Glutamatergic neuron (in vitro differentiated cells): Measurements from ENCODE around the gene ZNF827. TPM values are rescaled to one million over a fixed set of nuclear protein-coding genes. Genes with fewer than 3 reads are reported as not detected.

Experiments
- DNase-seq: peaks from one replicate; pipeline ENCODE4 v3.0.0; 2022
- H3K27ac Mint-ChIP-seq: one replicate; pipeline ENCODE4 v1.8.0; 2020; ENCODE audit warnings: mild to moderate bottlenecking, mixed read lengths, inconsistent platforms; ENCODE audit not compliant: unreplicated experiment
- H3K27me3 Mint-ChIP-seq: one replicate; pipeline ENCODE4 v1.8.0; 2020; ENCODE audit warnings: mild to moderate bottlenecking, moderate library complexity, mixed read lengths, inconsistent platforms; ENCODE audit not compliant: unreplicated experiment
- H3K36me3 Mint-ChIP-seq: one replicate; pipeline ENCODE4 v1.8.0; 2020; ENCODE audit warnings: mild to moderate bottlenecking, mixed read lengths, inconsistent platforms; ENCODE audit not compliant: unreplicated experiment
- H3K4me1 Mint-ChIP-seq: one replicate; pipeline ENCODE4 v1.8.0; 2020; ENCODE audit warnings: mild to moderate bottlenecking, low read depth, mixed read lengths, inconsistent platforms; ENCODE audit not compliant: unreplicated experiment
- H3K4me3 Mint-ChIP-seq: one replicate; pipeline ENCODE4 v1.8.0; 2020; ENCODE audit warnings: mild to moderate bottlenecking, mixed read lengths, inconsistent platforms; ENCODE audit not compliant: unreplicated experiment
- H3K9me3 Mint-ChIP-seq: one replicate; pipeline ENCODE4 v1.8.0; 2020; ENCODE audit warnings: mild to moderate bottlenecking, moderate library complexity, mixed read lengths, inconsistent platforms; ENCODE audit not compliant: unreplicated experiment
- CTCF ChIP-seq: fragments of 200-600 bp; sonication (generic); IDR thresholded peaks from one replicate; pipeline ENCODE4 v1.5.0; 2021; ENCODE audit not compliant: partially characterized antibody, unreplicated experiment
- total RNA-seq: library from RNA; stranded (reverse); fragmentation: NEBNext Ultra II Directional; extraction: Animal tissue kit (Norgen Biotek cat#: 25700); gene quantifications from one replicate; pipeline ENCODE4 v1.2.1, GENCODE V29; 2021; ENCODE audit not compliant: unreplicated experiment

ZNF827 gene
- total RNA-seq, 1 donor from 2014 or later, result 227 TPM

DNA sequence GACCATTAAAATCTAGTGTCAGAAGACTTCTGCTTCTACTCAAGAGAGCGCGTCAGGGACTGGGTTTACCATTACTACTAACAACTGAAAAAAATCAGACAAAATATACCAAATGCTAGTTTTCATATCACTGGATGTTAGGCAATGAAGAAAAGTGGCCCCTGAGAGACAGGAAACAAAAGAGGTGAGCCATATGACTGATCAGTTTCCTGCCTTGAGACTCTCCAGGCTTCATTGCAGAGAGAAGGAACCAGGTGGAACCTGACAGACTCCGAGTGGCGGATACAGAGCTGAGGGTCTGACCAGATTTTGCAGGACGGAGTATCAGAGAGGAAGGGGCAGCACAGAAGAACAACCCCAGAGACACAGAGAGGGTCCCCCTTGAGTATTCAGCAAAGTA is 172.3 kb downstream of the ZNF827 start:
- TF ChIP-seq CTCF, result no peak
- H3K36me3 Mint-ChIP-seq, result peaks cover 26% of the 10 kb centered on the region
- H3K4me3 Mint-ChIP-seq, result no peak overlapping the region
- no peak for DNase-seq
- H3K27me3 Mint-ChIP-seq, result peaks cover 5% of the 10 kb centered on the region
- peaks cover 1% of the 10 kb centered on the region for H3K4me1 Mint-ChIP-seq
- H3K27ac Mint-ChIP-seq, result peak overlapping the region; percentile 31
- H3K9me3 Mint-ChIP-seq, result peaks cover 8% of the 10 kb centered on the region

GRCh38 chr4:145763399-145763798 is 175.2 kb downstream of the ZNF827 start:
- H3K9me3 Mint-ChIP-seq, result peaks cover 10% of the 10 kb centered on the region
- H3K36me3 Mint-ChIP-seq, result peaks cover 26% of the 10 kb centered on the region
- H3K4me3 Mint-ChIP-seq, result no peak overlapping the region
- H3K27me3 Mint-ChIP-seq, result peaks cover 9% of the 10 kb centered on the region
- H3K4me1 Mint-ChIP-seq, result peaks cover 1% of the 10 kb centered on the region
- no peak for TF ChIP-seq CTCF
- peak overlapping the region; percentile 9 for H3K27ac Mint-ChIP-seq
- no peak for DNase-seq

DNA sequence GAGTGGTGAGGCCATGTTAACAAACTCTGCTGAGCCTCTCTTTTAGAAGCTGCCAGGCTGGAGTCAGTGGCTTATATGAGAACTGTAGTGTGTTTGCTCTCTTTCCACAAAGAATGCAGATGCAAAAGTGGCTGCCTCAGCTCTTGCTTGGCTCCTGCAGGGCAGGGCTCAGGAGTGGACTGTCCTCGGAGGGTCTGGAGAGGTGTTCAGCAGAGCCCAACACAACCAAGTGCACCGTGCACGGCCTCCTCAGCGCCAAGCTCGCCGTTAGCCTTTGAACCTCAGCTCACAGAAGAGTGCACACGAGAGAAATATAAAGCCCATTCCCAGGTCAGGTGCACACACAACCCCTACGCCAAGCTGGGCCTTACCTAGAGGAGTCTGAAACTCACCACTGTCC is 175.9 kb downstream of the ZNF827 start:
- H3K4me1 Mint-ChIP-seq, result peaks cover 1% of the 10 kb centered on the region
- peaks cover 10% of the 10 kb centered on the region for H3K9me3 Mint-ChIP-seq
- H3K27me3 Mint-ChIP-seq, result peaks cover 9% of the 10 kb centered on the region
- peaks cover 25% of the 10 kb centered on the region for H3K36me3 Mint-ChIP-seq
- no peak for TF ChIP-seq CTCF
- no peak overlapping the region for H3K4me3 Mint-ChIP-seq
- DNase-seq, result no peak
- H3K27ac Mint-ChIP-seq, result no peak overlapping the region

DNA sequence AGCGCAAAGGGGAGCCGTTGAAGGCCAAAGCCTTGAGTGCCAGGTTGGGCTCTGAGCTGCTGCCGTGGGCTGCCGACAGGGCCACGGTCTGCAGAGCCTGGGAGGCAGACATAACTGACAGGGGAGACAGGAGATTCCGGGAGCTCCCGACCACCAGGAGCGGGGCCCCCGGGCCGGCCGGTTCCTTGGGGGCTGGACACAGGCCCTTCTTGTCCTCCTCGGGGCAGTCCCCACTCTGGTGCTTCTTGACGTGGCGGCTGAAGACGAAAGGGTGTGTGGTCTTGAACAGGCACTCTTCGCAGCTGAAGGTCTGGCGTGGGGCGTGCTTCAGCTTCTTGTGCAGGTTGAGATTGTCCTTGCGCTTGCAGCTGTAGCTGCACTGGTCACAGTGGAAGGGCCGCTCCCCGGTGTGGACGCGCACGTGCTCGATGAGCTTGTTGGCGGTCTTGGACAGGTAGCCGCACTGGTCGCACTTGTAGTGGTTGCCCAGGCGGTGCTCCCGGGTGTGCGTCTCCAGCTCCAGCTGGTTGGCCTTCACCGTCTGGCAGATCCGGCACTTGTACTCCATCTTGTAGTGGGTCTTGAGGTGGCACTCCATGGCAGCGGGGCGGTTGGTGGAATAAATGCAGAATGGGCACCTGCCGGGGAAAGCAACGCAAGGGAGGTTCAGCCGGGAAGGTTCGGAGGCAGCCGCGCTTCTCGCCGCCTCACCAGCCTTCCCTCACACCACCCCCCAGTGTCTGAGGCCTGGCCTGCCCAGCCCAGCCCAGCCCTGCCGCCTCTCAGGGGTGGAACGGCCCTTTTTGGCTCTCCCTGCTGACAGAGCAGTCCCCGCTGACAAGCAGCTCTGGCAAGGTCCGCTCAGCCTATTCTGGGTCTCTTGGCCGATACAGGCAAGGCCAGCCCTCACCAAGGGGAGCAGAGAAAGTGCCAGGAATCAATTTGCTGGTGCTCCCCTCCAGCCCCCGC is 177.4 kb downstream of the ZNF827 start:
- Mint-ChIP-seq H3K36me3 (peaks cover 17% of the 10 kb centered on the region), H3K27me3 (peaks cover 9% of the 10 kb centered on the region), H3K9me3 (peaks cover 8% of the 10 kb centered on the region), H3K4me1 (peaks cover 1% of the 10 kb centered on the region), H3K27ac (no peak overlapping the region), H3K4me3 (no peak overlapping the region)
- no peak for DNase-seq
- TF ChIP-seq CTCF, result no peak

- Mint-ChIP-seq H3K4me3 (no peak overlapping the region), H3K36me3 (peaks cover 10% of the 10 kb centered on the region), H3K4me1 (peaks cover 1% of the 10 kb centered on the region), H3K9me3 (peaks cover 5% of the 10 kb centered on the region), H3K27me3 (peaks cover 9% of the 10 kb centered on the region), H3K27ac (no peak overlapping the region)
- DNase-seq, result no peak
- no peak for TF ChIP-seq CTCF
These were observed 178.4 kb downstream of the ZNF827 start for GRCh38 chr4:145760176-145760575.
